Neural cell (in vitro differentiated cells): ENCODE data around the gene TRAPPC2.

Experiments used
- EP300 ChIP-seq: fragments of 450-650 bp; conservative IDR thresholded peaks from 2 replicates; pipeline ENCODE4 v1.6.1; 2014; ENCODE audit warnings: antibody characterized with exemption, mild to moderate bottlenecking, moderate library complexity; ENCODE audit not compliant: poor library complexity, severe bottlenecking
- POLR2AphosphoS5 ChIP-seq: IDR thresholded peaks from 2 replicates; pipeline ENCODE4 v1.6.1; 2012
- TF ChIP-seq, protein P1 (sequence below): IDR thresholded peaks from 2 replicates; pipeline ENCODE4 v1.6.1; 2012; ENCODE audit warnings: borderline replicate concordance
- TF ChIP-seq, protein P2 (sequence below): fragments of 450-650 bp; IDR thresholded peaks from 2 replicates; pipeline ENCODE4 v1.5.1; 2014; ENCODE audit warnings: antibody characterized with exemption, mild to moderate bottlenecking, moderate library complexity; ENCODE audit not compliant: poor library complexity, severe bottlenecking

DNA sequence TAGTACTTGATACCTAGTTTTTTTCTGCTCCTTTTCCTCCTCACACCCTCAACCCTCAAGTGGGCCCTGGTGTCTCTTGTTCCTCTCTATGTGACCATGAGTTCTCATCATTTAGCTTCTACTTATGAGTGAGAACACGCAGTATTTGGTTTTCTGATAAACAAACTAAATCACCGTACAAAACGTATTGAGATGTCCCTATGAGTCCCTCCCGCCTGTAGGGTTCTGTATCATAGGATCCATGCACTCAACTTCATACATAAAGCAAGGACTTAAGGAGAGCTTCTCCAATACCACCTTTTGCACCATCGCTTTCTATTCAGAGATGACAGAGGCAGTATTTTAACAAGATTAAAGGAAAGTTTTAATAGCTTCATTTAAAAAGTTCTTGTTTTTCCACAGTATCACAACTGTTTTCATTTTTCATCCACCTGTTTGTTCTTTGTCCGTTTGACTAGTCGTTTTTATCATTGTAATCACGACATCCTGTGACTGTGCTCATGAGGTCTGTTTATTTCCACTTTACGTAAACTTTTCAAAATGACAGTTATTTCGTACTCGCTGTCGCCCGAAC lies 45.9 kb downstream of the TRAPPC2 start:
- TF ChIP-seq, protein P1, sequence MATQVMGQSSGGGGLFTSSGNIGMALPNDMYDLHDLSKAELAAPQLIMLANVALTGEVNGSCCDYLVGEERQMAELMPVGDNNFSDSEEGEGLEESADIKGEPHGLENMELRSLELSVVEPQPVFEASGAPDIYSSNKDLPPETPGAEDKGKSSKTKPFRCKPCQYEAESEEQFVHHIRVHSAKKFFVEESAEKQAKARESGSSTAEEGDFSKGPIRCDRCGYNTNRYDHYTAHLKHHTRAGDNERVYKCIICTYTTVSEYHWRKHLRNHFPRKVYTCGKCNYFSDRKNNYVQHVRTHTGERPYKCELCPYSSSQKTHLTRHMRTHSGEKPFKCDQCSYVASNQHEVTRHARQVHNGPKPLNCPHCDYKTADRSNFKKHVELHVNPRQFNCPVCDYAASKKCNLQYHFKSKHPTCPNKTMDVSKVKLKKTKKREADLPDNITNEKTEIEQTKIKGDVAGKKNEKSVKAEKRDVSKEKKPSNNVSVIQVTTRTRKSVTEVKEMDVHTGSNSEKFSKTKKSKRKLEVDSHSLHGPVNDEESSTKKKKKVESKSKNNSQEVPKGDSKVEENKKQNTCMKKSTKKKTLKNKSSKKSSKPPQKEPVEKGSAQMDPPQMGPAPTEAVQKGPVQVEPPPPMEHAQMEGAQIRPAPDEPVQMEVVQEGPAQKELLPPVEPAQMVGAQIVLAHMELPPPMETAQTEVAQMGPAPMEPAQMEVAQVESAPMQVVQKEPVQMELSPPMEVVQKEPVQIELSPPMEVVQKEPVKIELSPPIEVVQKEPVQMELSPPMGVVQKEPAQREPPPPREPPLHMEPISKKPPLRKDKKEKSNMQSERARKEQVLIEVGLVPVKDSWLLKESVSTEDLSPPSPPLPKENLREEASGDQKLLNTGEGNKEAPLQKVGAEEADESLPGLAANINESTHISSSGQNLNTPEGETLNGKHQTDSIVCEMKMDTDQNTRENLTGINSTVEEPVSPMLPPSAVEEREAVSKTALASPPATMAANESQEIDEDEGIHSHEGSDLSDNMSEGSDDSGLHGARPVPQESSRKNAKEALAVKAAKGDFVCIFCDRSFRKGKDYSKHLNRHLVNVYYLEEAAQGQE, result no peak
- no peak for TF ChIP-seq EP300
- no peak for TF ChIP-seq POLR2AphosphoS5
- TF ChIP-seq, protein P2, sequence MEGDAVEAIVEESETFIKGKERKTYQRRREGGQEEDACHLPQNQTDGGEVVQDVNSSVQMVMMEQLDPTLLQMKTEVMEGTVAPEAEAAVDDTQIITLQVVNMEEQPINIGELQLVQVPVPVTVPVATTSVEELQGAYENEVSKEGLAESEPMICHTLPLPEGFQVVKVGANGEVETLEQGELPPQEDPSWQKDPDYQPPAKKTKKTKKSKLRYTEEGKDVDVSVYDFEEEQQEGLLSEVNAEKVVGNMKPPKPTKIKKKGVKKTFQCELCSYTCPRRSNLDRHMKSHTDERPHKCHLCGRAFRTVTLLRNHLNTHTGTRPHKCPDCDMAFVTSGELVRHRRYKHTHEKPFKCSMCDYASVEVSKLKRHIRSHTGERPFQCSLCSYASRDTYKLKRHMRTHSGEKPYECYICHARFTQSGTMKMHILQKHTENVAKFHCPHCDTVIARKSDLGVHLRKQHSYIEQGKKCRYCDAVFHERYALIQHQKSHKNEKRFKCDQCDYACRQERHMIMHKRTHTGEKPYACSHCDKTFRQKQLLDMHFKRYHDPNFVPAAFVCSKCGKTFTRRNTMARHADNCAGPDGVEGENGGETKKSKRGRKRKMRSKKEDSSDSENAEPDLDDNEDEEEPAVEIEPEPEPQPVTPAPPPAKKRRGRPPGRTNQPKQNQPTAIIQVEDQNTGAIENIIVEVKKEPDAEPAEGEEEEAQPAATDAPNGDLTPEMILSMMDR, result no peak
